GM11168 (cell line): ENCODE measurements around the gene SIRT1.
"Not testable (repeated sequence)": the region's sequence is repeated elsewhere in the genome, so short reads cannot be mapped to it uniquely, and the experiment has no call there.

Source experiments
- in situ Hi-C: fragments of 300-500 bp; cut with MboI; formaldehyde crosslinking; loops from one replicate; pipeline ENCODE4 v1.12.0; 2022; ENCODE audit warnings: low sequenced_read_pairs; ENCODE audit not compliant: unreplicated experiment

SIRT1 gene

DNA sequence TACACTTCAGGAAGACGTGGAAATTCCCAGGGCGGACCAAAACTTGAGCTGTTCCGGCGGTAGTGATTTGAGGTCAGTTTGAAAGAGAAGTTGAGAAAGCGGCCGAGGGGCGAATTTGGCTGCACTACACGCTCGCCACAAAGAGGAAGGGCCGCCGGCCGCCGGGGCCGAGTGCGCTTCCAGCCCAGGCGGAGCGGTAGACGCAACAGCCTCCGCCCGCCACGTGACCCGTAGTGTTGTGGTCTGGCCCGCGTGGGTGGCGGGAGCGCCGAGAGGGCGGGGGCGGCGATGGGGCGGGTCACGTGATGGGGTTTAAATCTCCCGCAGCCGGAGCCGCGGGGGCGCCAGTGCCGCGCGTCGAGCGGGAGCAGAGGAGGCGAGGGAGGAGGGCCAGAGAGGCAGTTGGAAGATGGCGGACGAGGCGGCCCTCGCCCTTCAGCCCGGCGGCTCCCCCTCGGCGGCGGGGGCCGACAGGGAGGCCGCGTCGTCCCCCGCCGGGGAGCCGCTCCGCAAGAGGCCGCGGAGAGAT, at the start of gene SIRT1:
TSS of gene SIRT1 (plus strand) at position 344 of the 529 bp plus-strand sequence. CDS start at position 410, 66 bp downstream.
- in situ Hi-C loops, result no loop called here

DNA sequence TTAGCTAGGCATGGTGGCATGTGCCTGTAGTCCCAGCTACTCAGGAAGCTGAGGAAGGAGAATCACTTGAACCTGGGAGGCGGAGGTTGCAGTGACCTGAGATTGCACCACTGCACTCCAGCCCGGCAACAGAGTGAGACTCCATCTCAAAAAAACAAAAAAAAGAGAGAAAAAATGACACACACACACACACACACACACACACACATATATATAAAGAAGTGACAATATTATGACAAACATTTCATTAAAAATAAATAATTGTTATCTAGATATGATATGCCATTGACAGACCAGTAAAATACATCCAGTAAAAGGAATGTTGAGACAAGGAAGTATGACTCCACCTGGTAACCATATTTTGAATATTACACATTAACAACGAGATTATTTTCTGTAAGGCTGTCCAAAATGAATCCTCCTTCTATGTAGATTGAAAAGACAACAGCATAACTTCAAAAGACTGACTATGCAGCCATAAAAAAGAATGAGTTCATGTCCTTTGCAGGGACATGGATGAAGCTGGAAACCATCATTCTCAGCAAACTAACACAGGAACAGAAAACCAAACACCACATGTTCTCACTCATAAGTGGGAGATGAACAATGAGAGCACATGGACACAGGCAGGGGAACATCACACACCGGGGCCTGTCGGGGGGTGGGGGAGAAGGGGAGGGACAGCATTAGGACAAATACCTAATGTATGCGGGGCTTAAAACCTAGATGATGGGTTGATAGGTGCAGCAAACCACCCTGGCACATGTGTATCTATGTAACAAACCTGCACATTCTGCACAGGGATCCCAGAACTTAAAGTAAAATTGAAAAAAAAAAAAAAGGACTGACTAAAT, 48.7 kb upstream of the SIRT1 start:
- in situ Hi-C loops, result not testable (repeated sequence)

DNA sequence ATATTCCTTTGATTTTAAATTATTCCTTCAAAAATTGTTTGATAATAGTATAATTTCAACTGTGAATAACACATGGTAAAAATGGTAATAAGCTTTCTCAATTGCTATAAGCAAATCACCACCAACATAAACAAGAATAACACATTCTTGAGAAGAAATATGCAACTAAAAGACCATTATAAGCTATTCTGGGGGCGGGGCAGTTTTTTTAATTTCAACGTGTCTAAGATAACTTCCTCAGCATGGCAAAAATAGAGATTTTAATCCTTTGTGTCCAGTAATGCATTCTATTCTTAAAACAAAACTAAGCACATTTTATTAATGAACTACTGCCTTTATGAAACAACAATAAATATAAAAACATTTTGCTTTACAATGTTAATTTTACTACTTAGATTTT, 48.0 kb upstream of the SIRT1 start:
- in situ Hi-C loops, result no loop called here

DNA sequence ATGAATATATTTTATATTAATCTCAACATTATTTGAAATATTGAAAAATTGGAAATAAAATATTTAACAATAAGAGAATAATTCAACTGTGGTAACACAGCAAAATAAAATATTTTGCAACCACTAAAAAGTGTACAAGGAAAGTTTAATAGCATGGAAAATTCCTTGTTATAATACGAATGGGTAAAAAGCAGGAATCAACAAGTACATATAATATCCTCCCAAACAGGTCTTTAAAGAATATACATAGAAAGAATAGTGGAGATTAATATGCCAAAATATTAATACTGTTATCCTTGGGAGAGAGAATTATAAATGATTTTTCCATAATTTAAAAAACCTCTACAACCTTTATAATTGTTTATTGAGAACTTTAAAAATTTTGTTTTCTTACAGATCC, 47.5 kb upstream of the SIRT1 start:
- in situ Hi-C loops, result no loop called here

- in situ Hi-C loops, result no loop called here
These were observed 46.7 kb upstream of the SIRT1 start, which contains the start of gene DNAJC12 for GRCh38 chr10:67837541-67838314. DNAJC12 (minus strand) TSS chr10:67838188; CDS start chr10:67838011, 177 bp downstream.

- in situ Hi-C loops, result not testable (repeated sequence)
These were observed 44.9 kb upstream of the SIRT1 start for GRCh38 chr10:67839511-67839910.

DNA sequence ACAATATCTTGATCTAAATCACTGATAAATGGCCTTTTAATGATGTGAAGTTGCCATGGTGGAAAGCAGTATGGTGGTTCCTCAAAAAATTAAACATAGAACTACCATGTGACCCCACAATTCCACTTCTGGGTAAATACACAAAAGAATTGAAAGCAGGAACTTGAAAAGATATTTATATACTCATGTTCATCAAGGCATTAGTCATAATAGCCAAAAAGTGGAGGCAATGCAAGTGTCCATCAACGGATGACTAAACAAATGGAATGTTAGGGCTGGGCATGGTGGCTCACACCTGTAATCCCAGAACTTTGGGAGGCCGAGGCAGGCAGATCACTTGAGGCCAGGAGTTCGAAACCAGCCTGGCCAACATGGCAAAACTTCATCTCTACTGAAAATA, 44.5 kb upstream of the SIRT1 start:
- in situ Hi-C loops, result no loop called here

DNA sequence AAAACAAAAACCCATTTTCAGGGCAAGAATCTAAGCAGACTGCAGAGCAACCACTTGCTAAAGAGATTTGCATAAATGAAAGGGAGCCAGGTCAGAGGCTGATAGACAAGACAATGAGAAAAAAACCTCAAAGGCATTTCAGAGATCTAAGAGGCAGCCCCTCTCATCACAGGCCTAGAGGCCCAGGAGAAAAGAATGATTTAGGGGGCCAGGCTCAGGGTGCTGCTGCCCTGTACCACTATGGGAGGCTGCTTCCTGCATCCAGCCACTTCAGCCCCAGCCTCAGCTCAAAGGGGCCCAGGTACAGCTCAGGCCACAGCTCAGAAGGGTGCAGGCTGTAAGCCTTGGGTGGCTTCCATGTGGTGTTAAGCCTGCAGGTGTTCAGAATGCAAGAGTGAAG, 42.7 kb upstream of the SIRT1 start:
- in situ Hi-C loops, result no loop called here

DNA sequence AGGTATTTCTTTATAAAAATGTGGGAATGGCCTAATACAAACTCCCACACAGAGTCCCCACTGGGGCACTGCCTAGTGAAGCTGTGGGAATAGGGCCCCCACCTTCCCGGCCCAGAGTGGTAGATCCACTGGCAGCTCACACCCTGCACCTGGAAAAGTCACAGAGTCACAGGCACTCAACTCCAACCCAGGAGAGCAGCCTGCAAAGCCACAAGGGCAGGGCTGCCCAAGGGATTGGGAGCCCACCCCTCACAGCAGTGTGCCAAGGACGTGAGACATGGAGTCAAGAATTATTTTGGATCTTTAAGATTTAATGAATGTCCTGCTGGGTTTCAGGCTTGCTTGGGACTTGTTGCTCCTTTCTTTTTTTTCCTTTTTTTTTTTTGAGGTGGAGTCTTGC, 41.2 kb upstream of the SIRT1 start:
- in situ Hi-C loops, result no loop called here

DNA sequence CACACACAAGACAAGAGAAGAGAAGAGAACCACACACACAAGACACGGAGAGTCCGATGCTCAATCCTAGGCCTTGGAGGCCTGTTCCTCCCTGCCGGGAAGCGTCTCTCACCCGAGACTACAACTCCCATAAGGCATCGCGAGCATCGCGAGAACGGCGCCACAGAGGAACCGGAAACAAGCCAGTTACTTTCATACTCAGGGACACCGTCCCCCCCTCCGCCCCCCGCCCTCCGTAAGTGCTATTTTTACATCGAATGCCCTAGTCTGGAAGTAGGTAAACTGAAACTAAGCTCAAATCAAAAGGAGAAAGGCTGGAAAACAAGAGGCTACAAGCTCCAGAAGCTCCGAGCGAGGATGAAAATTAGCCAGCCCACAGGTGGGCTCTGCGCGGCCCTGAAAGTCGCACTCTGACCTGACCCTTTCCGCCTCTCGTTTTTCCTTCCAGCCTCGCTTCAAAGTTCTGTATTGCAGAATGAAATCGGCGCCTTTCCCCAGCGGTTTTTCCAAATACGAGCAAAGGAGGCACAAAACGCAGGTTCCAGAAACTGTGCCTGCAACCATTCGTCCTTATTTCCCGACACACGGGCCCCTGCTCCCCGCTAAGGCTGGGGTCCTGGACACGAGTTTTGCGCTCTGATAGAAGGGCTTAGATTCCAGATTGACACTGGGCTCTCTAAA, 35.0 kb upstream of the SIRT1 start:
- in situ Hi-C loops, result loop anchor here (10.0 kb wide), 1 partner anchor 305 kb away; no protein-coding TSS in a partner anchor

DNA sequence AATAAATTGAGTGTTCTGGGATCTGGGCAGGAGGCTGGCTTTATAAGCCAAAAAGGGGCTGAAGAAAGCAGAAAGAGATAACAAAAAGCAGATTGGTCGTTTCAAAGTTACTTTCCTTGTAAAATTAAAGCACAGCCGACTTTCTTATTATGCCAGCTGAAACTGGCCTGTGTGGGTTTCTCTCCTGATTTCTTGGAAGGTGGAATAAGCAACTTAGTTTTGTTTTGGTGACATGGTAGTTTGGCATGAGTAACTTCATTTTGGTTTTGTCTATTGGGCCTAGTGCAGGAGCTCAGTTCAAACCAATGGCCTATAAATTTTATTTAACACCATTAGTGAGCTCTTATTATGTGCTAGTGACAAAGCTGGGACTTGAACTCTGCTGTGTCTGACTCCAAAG, 33.3 kb upstream of the SIRT1 start:
- in situ Hi-C loops, result loop anchor here (10.0 kb wide), 1 partner anchor 304 kb away; no protein-coding TSS in a partner anchor

GRCh38 chr10:67852761-67853160, 31.7 kb upstream of the SIRT1 start:
- in situ Hi-C loops, result loop anchor here (10.0 kb wide), 1 partner anchor 302 kb away; no protein-coding TSS in a partner anchor

- in situ Hi-C loops, result loop anchor here (10.0 kb wide), 1 partner anchor 301 kb away; no protein-coding TSS in a partner anchor
These were observed 30.9 kb upstream of the SIRT1 start for GRCh38 chr10:67853512-67853911.

DNA sequence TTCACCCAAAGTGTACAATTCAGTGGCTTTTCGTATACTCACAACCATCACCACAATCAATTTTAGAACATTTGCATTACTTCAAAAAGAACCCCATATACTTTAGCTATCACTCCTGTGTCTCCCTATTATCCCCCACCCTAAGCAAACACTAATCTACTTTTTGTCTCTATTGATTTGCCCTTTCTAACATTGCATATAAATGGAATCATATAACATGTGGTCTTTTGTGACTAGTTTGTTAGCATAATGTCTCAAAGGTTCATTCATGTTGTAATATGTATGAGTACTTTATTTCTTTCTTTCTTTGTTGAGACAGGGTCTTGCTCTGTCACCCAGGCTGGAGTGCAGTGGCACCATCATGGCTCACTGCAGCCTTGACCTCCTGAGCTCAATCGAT, 25.5 kb upstream of the SIRT1 start:
- in situ Hi-C loops, result loop anchor here (10.0 kb wide), 1 partner anchor 296 kb away; no protein-coding TSS in a partner anchor

DNA sequence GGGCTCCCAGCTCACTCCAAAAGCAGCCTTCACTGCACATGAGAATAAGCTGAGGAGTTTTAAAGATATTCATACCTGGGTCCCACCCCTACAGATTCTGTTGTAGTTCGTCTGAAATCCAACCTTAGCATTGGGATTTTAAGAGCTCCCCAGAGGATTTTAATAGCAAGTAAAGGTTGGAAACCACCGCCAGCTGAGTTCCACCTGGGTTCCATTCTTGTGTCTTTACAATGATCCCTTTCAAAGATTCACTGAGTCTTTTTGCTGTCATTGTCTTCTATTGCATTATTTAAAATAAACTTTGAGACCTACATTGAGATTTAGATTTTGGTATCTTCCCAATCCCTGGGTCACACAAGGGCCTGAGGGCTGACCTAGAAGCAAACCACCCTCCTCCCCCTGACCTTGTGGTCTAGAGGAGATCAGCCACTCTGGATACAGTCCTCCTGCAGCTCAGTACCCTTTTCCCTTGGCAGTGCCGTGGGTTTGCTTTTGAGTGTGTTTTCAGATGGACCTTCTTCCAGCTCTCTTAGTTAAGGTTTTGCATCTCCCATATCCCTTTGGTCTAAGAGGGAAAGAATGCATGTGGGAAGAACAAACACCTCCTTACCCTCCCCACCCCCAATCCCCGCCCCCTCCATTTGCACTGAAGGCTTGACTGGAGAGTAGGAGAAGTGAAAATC, 22.6 kb upstream of the SIRT1 start:
- in situ Hi-C loops, result no loop called here

- in situ Hi-C loops, result no loop called here
These were observed 21.4 kb upstream of the SIRT1 start for GRCh38 chr10:67863094-67863493.

- in situ Hi-C loops, result no loop called here
These were observed 19.7 kb upstream of the SIRT1 start for GRCh38 chr10:67864607-67865371.

DNA sequence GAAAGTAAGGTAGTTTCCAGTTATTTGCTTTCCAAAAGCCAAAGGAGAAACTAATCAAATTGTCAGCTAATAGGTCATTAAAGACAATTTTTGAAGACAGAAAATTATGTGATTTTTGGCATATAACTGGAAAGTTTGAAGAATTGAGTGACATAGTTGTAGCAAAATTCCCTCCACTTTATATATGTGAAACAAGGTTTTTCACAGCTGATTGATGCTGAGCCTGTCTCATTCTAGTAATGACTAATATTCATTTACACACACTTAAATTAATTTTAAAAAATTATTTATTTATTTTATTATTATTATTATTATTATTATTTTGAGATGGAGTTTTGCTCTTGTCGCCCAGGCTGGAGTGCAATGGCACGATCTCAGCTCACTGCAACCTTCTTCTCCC, 16.3 kb upstream of the SIRT1 start:
- in situ Hi-C loops, result no loop called here

DNA sequence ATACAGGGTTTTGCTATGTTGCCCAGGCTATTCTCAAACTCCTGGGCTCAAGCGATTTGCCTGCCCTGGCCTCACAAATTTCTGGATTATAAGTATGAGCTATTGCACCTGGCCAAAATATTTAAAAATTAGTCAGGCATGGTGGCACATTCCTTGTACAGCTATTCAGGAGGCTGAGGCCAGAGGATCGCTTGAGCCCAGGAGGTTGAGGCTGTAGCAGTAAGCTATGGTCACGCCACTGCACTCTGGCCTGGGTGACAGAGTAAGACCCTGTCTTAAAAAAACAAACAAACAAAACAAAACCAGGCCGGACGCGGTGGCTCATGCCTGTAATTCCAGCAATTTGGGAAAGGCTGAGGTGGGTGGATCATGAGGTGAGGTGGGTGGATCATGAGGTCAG, 14.5 kb upstream of the SIRT1 start:
- in situ Hi-C loops, result no loop called here
